Measurements from ENCODE around the gene TSPAN19. TPM values are rescaled to one million over a fixed set of nuclear protein-coding genes. Genes with fewer than 3 reads are reported as not detected.

The TSPAN19 gene
- total and polyA plus RNA-seq, 2 of the 8 experiments (the other 6 are each of a cell fraction or from before 2014, with no cell fraction given), result 0.09 TPM; not detected in 1

- TF ChIP-seq CBX5 (IDR thresholded peaks at IDR 0.05; ENCODE audit: low read depth, low read length) (no peak), TAF1 (IDR thresholded peaks at IDR 0.05; ENCODE audit: low read depth, low read length) (no peak), NANOG (IDR thresholded peaks at IDR 0.05; ENCODE audit: insufficient read depth, low read depth, low read length, poor library complexity, severe bottlenecking) (no peak), SIRT6 (IDR thresholded peaks at IDR 0.05; ENCODE audit: low read length) (no peak), CHD7 (IDR thresholded peaks at IDR 0.05; ENCODE audit: insufficient replicate concordance, low read length) (no peak), SUZ12 (IDR thresholded peaks at IDR 0.05; ENCODE audit: low read length) (no peak), PHF8 (conservative IDR thresholded peaks at IDR 0.05; ENCODE audit: low read depth, low read length) (no peak), BRCA1 (IDR thresholded peaks at IDR 0.05; ENCODE audit: low read depth, low read length) (no peak), ATF2 (IDR thresholded peaks at IDR 0.05; ENCODE audit: low read length) (no peak), CREB1 (IDR thresholded peaks at IDR 0.05) (no peak)
Measured at GRCh38 chr12:85016413-85016812, 19.7 kb downstream of the TSPAN19 start (continued).

Measured in H1 (cell line).